IMR-90 (cell line): ENCODE measurements around the gene GMPR. TPM values are rescaled to one million over a fixed set of nuclear protein-coding genes. Genes with fewer than 3 reads are reported as not detected.

Source experiments
- ATAC-seq: fragments of 200-7000 bp; cut with Tn5 transposase; 2 replicates; pipeline ENCODE4 v1.9.1; 2020; ENCODE audit warnings: low read depth, mild to moderate bottlenecking, moderate library complexity
- BruUV-seq: library from RNA; stranded (reverse); fragments of 400-500 nt; replicated peaks from 2 replicates; lab custom pipeline; 2021; lab: Mats Ljungman, UMichigan
- CTCF ChIA-PET: fragments of 300-600 bp; formaldehyde crosslinking; extraction: SDS; loops from one replicate; lab custom pipeline; 2021; ENCODE audit warnings: antibody characterized with exemption; lab: Yijun Ruan, JAX
- POLR2A ChIA-PET: fragments of 300-600 bp; sonication (Branson Sonifier 250); formaldehyde crosslinking; loops from one replicate; lab custom pipeline; 2022; ENCODE audit warnings: antibody characterized with exemption; ENCODE audit not compliant: unreplicated experiment; lab: Charles Lee
- DNase-seq: peaks from one replicate; pipeline ENCODE4 v3.0.0; 2013
- H2AFZ ChIP-seq: replicated peaks from 2 replicates; pipeline ENCODE3; 2013; ENCODE audit warnings: low read length, mild to moderate bottlenecking; ENCODE audit not compliant: poor library complexity
- H2AK5ac ChIP-seq: 2 replicates; pipeline ENCODE4 v1.6.1; 2013; ENCODE audit warnings: low read depth, low read length, inconsistent platforms
- H2AK9ac ChIP-seq: replicated peaks from 2 replicates; pipeline ENCODE3; 2013; ENCODE audit warnings: mild to moderate bottlenecking, low read depth, low read length, moderate library complexity; ENCODE audit not compliant: poor library complexity
- H2BK120ac ChIP-seq: 2 replicates; pipeline ENCODE4 v1.6.1; 2013; ENCODE audit warnings: low read depth, low read length, inconsistent platforms
- H2BK15ac ChIP-seq: 3 replicates; pipeline ENCODE4 v1.6.1; 2013; ENCODE audit warnings: low read depth, low read length, inconsistent platforms
- H2BK20ac ChIP-seq: 2 replicates; pipeline ENCODE4 v1.6.1; 2013; ENCODE audit warnings: low read depth, mild to moderate bottlenecking, inconsistent platforms, low read length, moderate library complexity
- H2BK5ac ChIP-seq: 2 replicates; pipeline ENCODE4 v1.6.1; 2013; ENCODE audit warnings: mild to moderate bottlenecking, low read depth, low read length, inconsistent platforms; ENCODE audit not compliant: poor library complexity, severe bottlenecking
- H3K14ac ChIP-seq: replicated peaks from 2 replicates; pipeline ENCODE4 v1.6.1; 2013; ENCODE audit warnings: low read depth, low read length, inconsistent platforms
- H3K18ac ChIP-seq: 2 replicates; pipeline ENCODE4 v1.6.1; 2013; ENCODE audit warnings: low read depth, low read length, control low read depth
- H3K23ac ChIP-seq: 2 replicates; pipeline ENCODE4 v1.6.1; 2013; ENCODE audit warnings: low read depth, low read length, inconsistent platforms
- H3K27ac ChIP-seq: 2 replicates; pipeline ENCODE4 v1.5.1; 2013; ENCODE audit warnings: mild to moderate bottlenecking, control low read depth, low read length; ENCODE audit not compliant: insufficient read depth
- H3K27me3 ChIP-seq: 2 replicates; pipeline ENCODE4 v1.6.1; 2013; ENCODE audit warnings: low read length; ENCODE audit not compliant: control insufficient read depth, insufficient read depth
- H3K36me3 ChIP-seq: 2 replicates; pipeline ENCODE4 v1.6.1; 2013; ENCODE audit warnings: low read length, mixed read lengths; ENCODE audit not compliant: control insufficient read depth, insufficient read depth
- H3K4ac ChIP-seq: 2 replicates; pipeline ENCODE4 v1.6.1; 2013; ENCODE audit warnings: low read depth, low read length, inconsistent platforms
- H3K4me1 ChIP-seq: 2 replicates; pipeline ENCODE4 v1.6.1; 2013; ENCODE audit warnings: low read length, mixed read lengths; ENCODE audit not compliant: control insufficient read depth, insufficient read depth
- H3K4me2 ChIP-seq: 2 replicates; pipeline ENCODE4 v1.6.1; 2013; ENCODE audit warnings: low read depth, mild to moderate bottlenecking, control low read depth, low read length, moderate library complexity
- H3K4me3 ChIP-seq: 2 replicates; pipeline ENCODE4 v1.5.1; 2013; ENCODE audit warnings: low read depth, mild to moderate bottlenecking, control low read depth, low read length, moderate library complexity; ENCODE audit not compliant: insufficient read depth
- H3K56ac ChIP-seq: 2 replicates; pipeline ENCODE4 v1.6.1; 2013; ENCODE audit warnings: low read length, inconsistent platforms; ENCODE audit not compliant: insufficient read depth; ENCODE audit errors: extremely low read depth
- H3K79me1 ChIP-seq, 2 experiments: 2 replicates each; pipeline ENCODE4 v1.6.1; 2013; ENCODE audit warnings: low read length in 2 of 2, inconsistent platforms in 1 of 2, low read depth in 1 of 2
- H3K9ac ChIP-seq: 2 replicates; pipeline ENCODE4 v1.6.1; 2013; ENCODE audit warnings: low read depth, low read length, control low read depth
- H3K9me1 ChIP-seq: 2 replicates; pipeline ENCODE4 v1.6.1; 2013; ENCODE audit warnings: low read length, inconsistent platforms; ENCODE audit not compliant: insufficient read depth
- H3K9me3 ChIP-seq: 2 replicates; pipeline ENCODE4 v1.6.1; 2013; ENCODE audit warnings: low read length; ENCODE audit not compliant: control insufficient read depth, insufficient read depth
- H4K20me1 ChIP-seq: 2 replicates; pipeline ENCODE4 v1.6.1; 2013; ENCODE audit warnings: low read length, inconsistent platforms; ENCODE audit not compliant: insufficient read depth
- H4K5ac ChIP-seq: 2 replicates; pipeline ENCODE4 v1.6.1; 2013; ENCODE audit warnings: mild to moderate bottlenecking, low read depth, low read length, control low read depth
- H4K8ac ChIP-seq, 2 experiments: 2 replicates each; pipeline ENCODE4 v1.6.1; 2013; ENCODE audit warnings: low read depth in 2 of 2, low read length in 2 of 2, control low read depth in 1 of 2, inconsistent platforms in 1 of 2
- H4K91ac ChIP-seq: 2 replicates; pipeline ENCODE4 v1.6.1; 2013; ENCODE audit warnings: low read depth, low read length, inconsistent platforms; ENCODE audit not compliant: insufficient read depth
- BHLHE40 ChIP-seq: fragments of 150-350 bp; IDR thresholded peaks from 2 replicates; pipeline ENCODE4 v1.6.1; 2016; ENCODE audit warnings: mild to moderate bottlenecking, low read depth, low read length
- CEBPB ChIP-seq: IDR thresholded peaks from 2 replicates; pipeline ENCODE4 v1.6.1; 2012; ENCODE audit warnings: low read depth, low read length, improper control_type of control experiment
- CHD1 ChIP-seq: IDR thresholded peaks from 2 replicates; pipeline ENCODE4 v1.6.1; 2012; ENCODE audit warnings: low read depth, low read length, improper control_type of control experiment
- CTCF ChIP-seq: conservative IDR thresholded peaks from 2 replicates; pipeline ENCODE4 v1.5.1; 2012; ENCODE audit warnings: mild to moderate bottlenecking, low read depth, low read length, improper control_type of control experiment
- ELK1 ChIP-seq: fragments of 150-350 bp; IDR thresholded peaks from 2 replicates; pipeline ENCODE4 v1.6.1; 2016; ENCODE audit warnings: low read depth, mild to moderate bottlenecking, low read length, moderate library complexity, borderline replicate concordance
- FOS ChIP-seq: fragments of 150-350 bp; IDR thresholded peaks from 2 replicates; pipeline ENCODE4 v1.6.1; 2016; ENCODE audit warnings: low read depth, low read length
- MAFK ChIP-seq: IDR thresholded peaks from 2 replicates; pipeline ENCODE4 v1.6.1; 2012; ENCODE audit warnings: low read depth, low read length, improper control_type of control experiment
- MAZ ChIP-seq: IDR thresholded peaks from 2 replicates; pipeline ENCODE4 v1.6.1; 2012; ENCODE audit warnings: low read depth, mild to moderate bottlenecking, low read length, improper control_type of control experiment, moderate library complexity, borderline replicate concordance
- MXI1 ChIP-seq: IDR thresholded peaks from 2 replicates; pipeline ENCODE4 v1.6.1; 2012; ENCODE audit warnings: low read depth, mild to moderate bottlenecking, low read length, moderate library complexity, borderline replicate concordance
- NFE2L2 ChIP-seq: fragments of 150-350 bp; IDR thresholded peaks from 2 replicates; pipeline ENCODE4 v1.6.1; 2016; ENCODE audit warnings: low read depth, mild to moderate bottlenecking, low read length
- POLR2A ChIP-seq: IDR thresholded peaks from 2 replicates; pipeline ENCODE4 v1.6.1; 2012; ENCODE audit warnings: mild to moderate bottlenecking, low read depth, low read length
- RAD21 ChIP-seq: IDR thresholded peaks from 2 replicates; pipeline ENCODE4 v1.6.1; 2012; ENCODE audit warnings: low read length, improper control_type of control experiment
- RCOR1 ChIP-seq: IDR thresholded peaks from 2 replicates; pipeline ENCODE4 v1.6.1; 2012; ENCODE audit warnings: mild to moderate bottlenecking, low read length, improper control_type of control experiment; ENCODE audit not compliant: insufficient replicate concordance
- RFX5 ChIP-seq: IDR thresholded peaks from 2 replicates; pipeline ENCODE4 v1.8.0; 2012; ENCODE audit warnings: low read depth, mild to moderate bottlenecking, low read length, moderate library complexity
- SMC3 ChIP-seq: fragments of 150-350 bp; IDR thresholded peaks from 2 replicates; pipeline ENCODE4 v1.6.1; 2016; ENCODE audit warnings: low read depth, mild to moderate bottlenecking, antibody characterized with exemption, low read length, moderate library complexity
- USF2 ChIP-seq: fragments of 150-350 bp; IDR thresholded peaks from 2 replicates; pipeline ENCODE4 v1.6.1; 2017; ENCODE audit warnings: mild to moderate bottlenecking, antibody characterized with exemption, low read length, low read depth
- WGBS, 2 experiments: methylation state at CpG; one replicate each; pipeline versions ENCODE4 v1.1.5 to v1.1.7; 2013; ENCODE audit warnings: missing lambda C conversion rate in 2 of 2; ENCODE audit not compliant: insufficient read length in 1 of 2; ENCODE audit errors: extremely low coverage in 2 of 2; 5-methylcytosine and 5-hydroxymethylcytosine counted together
- dilution Hi-C: fragments of 300-500 bp; cut with HindIII; formaldehyde crosslinking; loops from one replicate; pipeline ENCODE4 v1.14.3; 2018; ENCODE audit warnings: low sequenced_read_pairs; ENCODE audit not compliant: unreplicated experiment
- in situ Hi-C: fragments of 300-500 bp; cut with MboI; formaldehyde crosslinking; loops from 3 replicates; pipeline ENCODE4 v1.14.3; 2019; ENCODE audit warnings: low sequenced_read_pairs, inconsistent platforms, mixed read lengths
- intact Hi-C: fragments of 100-400 bp; cut with micrococcal nuclease; formaldehyde crosslinking; loops from 2 replicates; pipeline ENCODE4 v1.10.0; 2022
- polyA plus RNA-seq, 3 experiments: library from polyadenylated mRNA; depleted of rRNA; stranded (reverse); fragments of >200 nt; gene quantifications; 2 replicates each; pipeline ENCODE4 v1.2.3, GENCODE V29; 2012; ENCODE audit warnings: low replicate concordance in 1 of 3
- total RNA-seq: library from RNA; depleted of rRNA; stranded (reverse); fragments of >200 nt; gene quantifications from 2 replicates; pipeline ENCODE4 v1.2.3, GENCODE V29; 2012

GMPR gene
- total and polyA plus RNA-seq, 2 of the 4 experiments (the other 2 are of a cell fraction), result 6.3 to 8.6 TPM

- BruUV-seq, result no TSS peak
- in situ Hi-C loops, result no loop called here
- WGBS, 2 experiments, result no CpG with 5 or more reads among the region's 4 CpGs
Measured at GRCh38 chr6:16212276-16212675, 26.1 kb upstream of the GMPR start.

More at GRCh38 chr6:16212276-16212675, 26.1 kb upstream of the GMPR start:
- peaks cover 5% of the 10 kb centered on the region for H3K4me1 ChIP-seq
- intact Hi-C loops (loop anchor here (5.0 kb wide), 1 partner anchor 860 kb away; no protein-coding TSS in a partner anchor), dilution Hi-C loops (no loop called here)
- no peak for DNase-seq
- no peak overlapping the region for H2AK9ac ChIP-seq
- no peak overlapping the region for H3K14ac ChIP-seq
- 0 out of 2 replicates have a peak, but pooled peaks cover 1% of the 10 kb centered on the region for H3K27me3 ChIP-seq
- no peak overlapping the region for H3K4me3 ChIP-seq
- no peak overlapping the region for H3K9ac ChIP-seq
- no peak for ATAC-seq
- H2AFZ ChIP-seq, result no peak overlapping the region
- TF ChIP-seq FOS, result no peak
- TF ChIP-seq MXI1, result no peak
- no peak for TF ChIP-seq MAZ
- no peak for TF ChIP-seq CTCF
- no peak for TF ChIP-seq ELK1
- no peak for TF ChIP-seq SMC3
- no peak for TF ChIP-seq POLR2A
- TF ChIP-seq MAFK, result no peak
- no peak for TF ChIP-seq RCOR1
- TF ChIP-seq CEBPB, result no peak
- TF ChIP-seq RFX5, result no peak
- TF ChIP-seq BHLHE40, result no peak
- no peak for TF ChIP-seq RAD21
- TF ChIP-seq USF2, result no peak
- no peak for TF ChIP-seq CHD1
- no peak for TF ChIP-seq NFE2L2
- H3K27ac ChIP-seq, result no peak overlapping the region
- POLR2A ChIA-PET, result no interaction called here
- no peak overlapping the region for H4K8ac ChIP-seq
- no peak overlapping the region for H3K56ac ChIP-seq
- H4K20me1 ChIP-seq, result no peaks in the 10 kb centered on the region
- H2BK120ac ChIP-seq, result no peak overlapping the region
- H2AK5ac ChIP-seq, result no peak overlapping the region
- H2BK5ac ChIP-seq, result no peak overlapping the region
- no peaks in the 10 kb centered on the region for H3K9me3 ChIP-seq
- no peak overlapping the region for H3K4me2 ChIP-seq
- H3K79me1 ChIP-seq, result no peaks in the 10 kb centered on the region
- no peak overlapping the region for H3K18ac ChIP-seq
- H4K91ac ChIP-seq, result no peak overlapping the region
- CTCF ChIA-PET, result no interaction called here
- no peak overlapping the region for H3K4ac ChIP-seq
- no peak overlapping the region for H2BK20ac ChIP-seq
- H3K36me3 ChIP-seq, result no peaks in the 10 kb centered on the region
- H4K5ac ChIP-seq, result no peak overlapping the region
- H3K9me1 ChIP-seq, result no peaks in the 10 kb centered on the region; the same call in 1 of the 2 replicates
- no peak overlapping the region for H2BK15ac ChIP-seq
- H3K23ac ChIP-seq, result no peak overlapping the region
